ENCODE results near the gene CLTA. TPM values are rescaled to one million over a fixed set of nuclear protein-coding genes. Genes with fewer than 3 reads are reported as not detected.
A peak's percentile ranks its signal among the peaks of the same experiment; 100 is the strongest.

CLTA gene
- total and polyA plus RNA-seq, 10 of the 15 experiments (the other 5 are each of a cell fraction or from before 2014, with no cell fraction given): 49.0 to 241 (median 168) TPM

- Histone ChIP-seq H3K79me2 (ENCODE audit: control insufficient read depth, insufficient read depth, low read length) (peaks cover 42% of the 10 kb centered on the region), H3K4me2 (ENCODE audit: control insufficient read depth, insufficient read depth) (peak overlapping the region; percentile 85), H3K4me1 (ENCODE audit: control insufficient read depth, insufficient read depth, low read length) (peaks cover 13% of the 10 kb centered on the region), H2AFZ (ENCODE audit: control insufficient read depth, low read depth, low read length) (peak overlapping the region; percentile 99), H4K20me1 (ENCODE audit: control insufficient read depth, insufficient read depth) (peaks cover 8% of the 10 kb centered on the region; the same call in 1 of the 2 replicates), H3K27me3 (replicated peaks in 1 of 2; ENCODE audit: control insufficient read depth in 2 of 2, insufficient read depth in 2 of 2, low read length in 1 of 2) (no peaks in the 10 kb centered on the region), H3K36me3 (ENCODE audit: control insufficient read depth in 2 of 2, insufficient read depth in 2 of 2, low read length in 1 of 2) (peaks cover 0 to 11% of the 10 kb centered on the region in 2 experiments; a peak in 2 of 4 replicates), H3K27ac (ENCODE audit: control insufficient read depth, insufficient read depth) (peak overlapping the region; percentile 88), H3K9ac (ENCODE audit: control insufficient read depth, insufficient read depth, low read length) (peak overlapping the region; percentile 96), H3K9me3 (replicated peaks; ENCODE audit: control insufficient read depth, insufficient read depth, low read length) (no peaks in the 10 kb centered on the region), H3K4me3 (peak overlapping the region; percentile 86)
- intact Hi-C loops (cut with micrococcal nuclease; ENCODE audit: unreplicated experiment): loop anchor here (1.0 to 5.0 kb wide), 3 partner anchors 67 to 137 kb away; partner anchors contain the start of gene GNE
- FAIRE-seq (no peak), DNase-seq (ENCODE audit: low read depth, low spot score) (no peak), ATAC-seq (no peak)
- TF ChIP-seq BACH1 (IDR thresholded peaks at IDR 0.05; ENCODE audit: borderline replicate concordance) (0 out of 2 replicates have a peak, but pooled peaks have one; percentile 20), PAX8 (IDR thresholded peaks at IDR 0.05) (0 out of 2 replicates have a peak, but pooled peaks have one; percentile 47), ATF3 (IDR thresholded peaks at IDR 0.05; ENCODE audit: borderline replicate concordance, extremely low read depth, low read depth, low read length) (no peak), SMARCA5 (IDR thresholded peaks at IDR 0.05) (no peak), IKZF2 (IDR thresholded peaks at IDR 0.05) (peak in 1 of 2 experiments; percentile 31; a peak in 2 of 4 replicates)
- ChIA-PET RAD21 (ENCODE audit: unreplicated experiment) (interaction anchor here (0.9 to 2.9 kb wide), 12 partner anchors 18 to 213 kb away, joined by 3 to 21 read pairs (median 4); partner anchors contain the start of genes GNE and RNF38), SMC1A (ENCODE audit: uncharacterized antibody, unreplicated experiment) (interaction anchor here (0.6 to 3.1 kb wide), 8 partner anchors 23 to 539 kb away, joined by 3 to 17 read pairs (median 4); partner anchors contain the start of gene GNE), CTCF (interaction anchor here (0.5 to 3.8 kb wide), 30 partner anchors 9 to 378 kb away, joined by 3 to 40 read pairs (median 4); partner anchors contain the start of genes CCIN and SPAG8), POLR2A (interaction anchor here (0.5 to 1.6 kb wide), 5 partner anchors 13 to 393 kb away, joined by 4 to 8 read pairs (median 4); partner anchors contain the start of gene GNE)
- WGBS (ENCODE audit: insufficient coverage, insufficient replicate concordance, low lambda C conversion rate, missing lambda C conversion rate): 8% methylated on average over 9 of the region's 9 CpGs
- BruUV-seq (replicated peaks): TSS peak; percentile 97
- in situ Hi-C loops (cut with MboI): no loop called here
These were observed 745 bp upstream of the CLTA start for GRCh38 chr9:36189976-36190375.
